ENCODE results near the gene BTAF1.

Gene BTAF1

DNA sequence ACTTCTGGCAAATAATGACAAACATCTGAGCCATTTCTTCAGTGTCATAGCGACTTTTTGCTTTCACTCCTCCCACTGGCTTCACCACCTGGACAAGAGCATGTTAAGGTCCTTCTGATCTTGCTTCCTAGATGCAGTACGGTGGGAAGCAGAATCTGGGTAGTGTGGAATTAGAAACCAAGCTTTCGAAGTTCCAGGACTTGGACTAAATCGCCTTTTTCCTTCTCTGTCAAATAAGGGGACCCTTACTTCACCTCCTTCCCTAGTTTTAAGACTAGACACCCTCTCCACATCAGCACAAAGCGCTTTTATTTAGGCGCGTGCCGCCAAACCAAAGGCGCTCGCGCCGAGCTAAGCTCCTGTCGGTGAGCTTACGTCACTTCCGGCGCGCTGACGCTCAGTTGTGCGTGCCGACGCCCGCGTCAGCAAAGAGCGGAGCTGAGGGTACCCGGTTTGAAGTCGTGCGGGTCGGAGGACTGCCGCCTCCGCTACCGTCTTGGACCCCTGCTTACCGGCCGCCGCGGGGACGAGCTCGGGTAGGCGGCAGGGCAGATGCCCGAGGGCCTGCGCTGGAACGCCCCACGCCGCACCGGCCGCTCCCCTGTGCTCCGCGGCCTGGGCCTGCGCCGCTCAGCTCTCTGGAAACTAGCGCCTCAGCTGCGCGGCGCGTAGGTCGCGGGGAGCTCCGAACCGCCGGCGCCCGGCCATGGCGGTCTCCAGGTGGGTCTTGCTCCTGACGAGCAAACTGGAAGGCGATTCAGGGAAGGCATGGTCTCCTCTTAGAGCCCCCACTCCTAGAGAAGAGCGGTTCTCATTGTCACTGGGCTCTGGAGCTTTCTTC, at the start of gene BTAF1:
Gene BTAF1, plus strand, starts transcription at position 400 of the 841 bp plus-strand sequence. Its CDS starts 307 bp downstream, at position 707.
- peak; percentile 88 for DNase-seq

DNA sequence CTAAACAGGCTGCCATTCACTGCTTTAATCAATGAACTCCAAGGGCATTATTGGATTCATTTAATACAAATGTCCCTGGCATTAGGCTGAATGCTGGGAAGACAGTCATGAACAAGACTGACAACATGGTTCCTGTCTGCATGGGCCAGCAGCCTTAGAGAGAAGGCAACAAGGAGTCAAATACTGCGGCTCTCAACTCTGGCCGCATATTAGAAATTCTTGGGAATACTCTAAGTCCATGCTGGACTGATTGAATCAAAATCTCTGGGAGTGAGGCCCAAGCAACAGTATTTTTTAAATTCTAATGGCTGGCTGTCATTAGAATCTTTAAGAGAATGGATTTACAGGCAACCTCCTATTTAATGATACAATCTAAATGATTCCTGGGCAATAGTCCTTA, 48.4 kb upstream of the BTAF1 start:
- DNase-seq = no peak

DNA sequence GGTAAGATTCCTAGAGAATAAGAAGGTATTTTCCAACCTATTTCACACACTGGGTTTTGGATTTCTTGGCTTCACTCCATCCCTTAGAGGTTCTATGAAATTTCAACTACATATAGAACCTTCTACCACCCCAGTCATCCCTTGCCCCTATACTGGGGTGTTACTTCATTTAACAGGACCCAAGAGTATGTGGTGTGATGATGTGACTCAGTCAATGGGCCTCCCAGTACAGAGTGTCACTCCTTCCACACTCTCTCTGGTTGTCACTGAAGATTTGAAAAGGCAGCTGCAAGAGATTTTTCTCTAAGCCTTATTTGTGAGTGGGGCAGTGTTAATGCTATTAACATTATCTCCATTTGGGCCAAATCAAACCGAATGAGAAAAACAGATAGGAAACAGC, 47.8 kb upstream of the BTAF1 start:
- DNase-seq = no peak

DNA sequence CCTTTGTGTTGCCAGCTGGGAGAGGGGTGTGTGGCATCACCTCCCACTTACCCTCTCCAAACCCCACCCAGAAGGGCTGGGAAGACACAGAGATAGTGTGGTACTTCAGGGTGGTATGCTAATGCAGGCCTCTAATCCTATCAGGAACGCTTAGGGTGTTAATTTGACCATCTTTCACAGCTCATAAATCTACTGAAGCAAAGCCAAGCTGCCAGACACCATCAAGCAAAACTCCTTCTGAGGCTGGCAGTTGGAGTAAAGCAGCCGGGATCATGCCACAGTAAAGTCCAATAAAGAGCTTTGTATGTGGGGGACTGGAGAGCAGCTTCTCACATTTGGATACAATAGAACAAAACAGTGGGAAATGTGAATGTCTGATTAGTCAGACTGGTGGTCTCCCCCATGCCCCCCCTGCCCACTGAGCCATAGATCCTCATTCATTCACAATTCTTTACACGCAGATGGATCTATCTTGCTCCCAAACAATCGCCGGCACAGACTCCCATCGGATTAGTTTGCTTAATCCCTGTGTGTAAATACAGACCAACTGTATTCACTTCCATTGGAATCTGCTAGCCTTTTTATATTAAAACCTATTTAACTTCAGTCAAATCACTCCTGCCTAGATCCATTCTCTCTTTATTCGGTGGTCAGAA, 43.9 kb upstream of the BTAF1 start:
- no peak for DNase-seq

DNA sequence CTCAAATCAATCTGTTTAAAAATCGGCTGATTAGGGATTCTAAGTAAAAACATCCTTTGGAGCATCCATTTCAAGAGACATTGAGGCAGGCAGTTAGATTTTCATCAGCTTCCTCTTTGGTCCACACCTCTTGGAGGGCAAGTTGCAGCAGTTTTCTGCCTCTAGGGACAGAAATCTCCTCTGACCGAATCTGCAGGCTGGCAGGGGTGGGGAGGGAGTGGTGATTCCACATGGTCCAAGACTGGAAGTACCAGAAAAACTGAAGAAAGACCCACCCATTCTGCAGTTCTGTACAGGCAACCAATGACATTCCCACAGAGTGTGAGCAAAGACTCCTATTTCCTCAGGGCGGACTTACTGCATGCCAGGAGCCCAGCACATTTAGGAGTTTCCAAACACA, 43.3 kb upstream of the BTAF1 start:
- DNase-seq = no peak

DNA sequence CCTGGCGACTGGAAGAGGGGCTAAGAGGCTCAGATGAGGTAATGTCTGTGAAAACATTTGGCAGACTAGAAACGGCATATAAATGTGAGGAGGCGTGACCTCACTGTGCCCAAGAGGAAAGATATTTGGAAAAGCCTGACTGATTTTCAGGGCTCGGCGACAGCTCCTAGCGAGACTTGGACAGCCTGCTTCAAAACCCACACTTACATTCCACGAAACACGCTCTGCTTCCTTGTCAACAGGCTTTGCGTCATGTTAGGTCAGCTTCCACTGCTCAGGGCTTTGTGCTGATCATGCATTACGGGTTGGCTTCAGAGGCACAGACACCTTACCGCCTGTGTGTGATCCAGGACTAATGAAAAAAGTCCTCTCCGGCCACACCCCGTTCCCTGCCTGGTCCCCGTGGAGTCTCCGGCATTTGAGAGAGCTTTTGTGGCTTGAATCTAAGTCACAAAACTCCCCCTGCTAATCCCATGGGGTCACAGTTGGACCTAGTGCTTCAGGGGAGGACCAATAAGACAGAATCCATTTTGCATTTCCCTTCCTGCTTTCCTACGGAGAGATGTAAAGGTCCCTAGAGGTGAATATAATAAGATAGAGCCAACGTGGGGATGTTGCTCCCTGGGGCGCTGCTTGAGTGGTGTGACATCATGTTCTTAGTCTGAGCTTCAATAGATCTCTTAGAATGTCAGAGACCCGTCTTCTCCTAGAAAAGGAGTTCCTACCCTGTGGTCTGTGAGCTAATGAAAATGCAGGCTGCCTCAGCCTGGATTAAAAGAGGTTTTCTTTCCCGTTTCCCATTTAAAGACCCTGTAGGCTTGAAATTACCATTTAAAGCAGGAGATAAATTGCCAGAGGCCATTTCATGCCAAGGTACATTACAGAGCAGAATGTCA, 39.8 kb upstream of the BTAF1 start:
- no peak for DNase-seq

DNA sequence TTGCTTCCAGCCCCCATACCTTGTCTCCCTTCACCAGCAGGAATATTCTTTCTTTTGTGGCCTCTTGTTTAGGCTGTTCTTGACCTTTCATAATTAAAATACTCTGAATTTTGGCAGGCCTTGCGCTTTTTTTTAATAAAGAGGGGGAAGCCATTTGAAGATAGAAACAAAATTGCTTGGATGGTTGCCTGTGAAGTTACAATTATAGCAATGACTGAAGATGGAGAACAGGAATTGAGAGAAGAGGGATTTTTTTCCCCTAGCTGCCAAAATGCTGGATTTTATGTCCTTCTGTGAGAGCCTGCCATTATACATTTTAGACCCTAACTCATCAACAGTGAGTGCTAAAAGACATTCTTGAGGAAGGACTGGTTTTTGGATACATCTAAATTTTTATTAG, 39.0 kb upstream of the BTAF1 start:
- DNase-seq = no peak

DNA sequence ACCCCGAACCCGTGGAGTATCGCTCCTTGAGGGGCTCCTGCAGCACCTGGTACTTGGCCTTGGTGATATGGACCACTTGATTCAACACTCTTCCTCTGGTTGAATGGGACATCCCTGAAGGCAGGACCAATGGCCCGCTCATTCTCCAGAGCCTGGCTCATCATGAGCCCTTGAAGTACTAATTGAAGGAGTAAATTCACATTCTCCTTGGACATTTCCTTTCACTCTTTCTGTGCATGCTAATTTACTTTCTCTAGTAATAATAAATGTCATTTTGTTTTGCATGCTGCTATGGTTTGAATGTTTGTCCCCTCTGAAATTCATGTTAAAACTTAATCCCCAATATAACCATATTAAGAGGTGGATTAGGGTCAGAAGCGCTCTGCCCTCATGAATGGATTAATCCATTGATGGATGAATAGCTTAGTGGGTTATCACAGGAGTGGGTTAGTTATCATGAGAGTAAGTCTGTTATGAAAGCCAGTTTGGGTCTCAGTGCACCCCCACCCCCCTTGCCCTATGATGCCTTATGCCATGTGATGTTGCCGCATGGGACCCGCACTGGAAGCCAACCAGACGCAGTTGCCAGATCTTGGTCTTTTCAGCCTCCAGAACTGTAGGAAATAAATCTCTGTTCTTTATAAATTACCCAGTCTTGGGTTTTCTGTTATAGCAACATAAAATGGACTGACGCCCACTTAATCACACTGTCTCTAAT, 38.0 kb upstream of the BTAF1 start:
- DNase-seq = no peak

DNA sequence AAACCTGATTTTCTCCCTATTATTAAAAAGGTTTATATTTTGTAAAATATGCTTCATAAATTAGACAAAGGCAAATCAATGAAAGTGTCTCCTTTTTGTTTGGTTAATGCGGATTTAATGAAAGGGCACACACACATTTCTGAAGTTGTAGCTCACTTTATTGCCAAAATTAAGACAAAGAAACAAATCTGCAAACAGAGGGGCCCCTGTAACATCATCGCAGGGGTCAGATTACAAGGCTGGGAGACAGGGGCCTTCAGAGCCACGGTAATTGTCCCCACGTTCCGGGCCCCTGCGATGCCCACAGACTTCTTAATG, 36.7 kb upstream of the BTAF1 start:
- no peak for DNase-seq

DNA sequence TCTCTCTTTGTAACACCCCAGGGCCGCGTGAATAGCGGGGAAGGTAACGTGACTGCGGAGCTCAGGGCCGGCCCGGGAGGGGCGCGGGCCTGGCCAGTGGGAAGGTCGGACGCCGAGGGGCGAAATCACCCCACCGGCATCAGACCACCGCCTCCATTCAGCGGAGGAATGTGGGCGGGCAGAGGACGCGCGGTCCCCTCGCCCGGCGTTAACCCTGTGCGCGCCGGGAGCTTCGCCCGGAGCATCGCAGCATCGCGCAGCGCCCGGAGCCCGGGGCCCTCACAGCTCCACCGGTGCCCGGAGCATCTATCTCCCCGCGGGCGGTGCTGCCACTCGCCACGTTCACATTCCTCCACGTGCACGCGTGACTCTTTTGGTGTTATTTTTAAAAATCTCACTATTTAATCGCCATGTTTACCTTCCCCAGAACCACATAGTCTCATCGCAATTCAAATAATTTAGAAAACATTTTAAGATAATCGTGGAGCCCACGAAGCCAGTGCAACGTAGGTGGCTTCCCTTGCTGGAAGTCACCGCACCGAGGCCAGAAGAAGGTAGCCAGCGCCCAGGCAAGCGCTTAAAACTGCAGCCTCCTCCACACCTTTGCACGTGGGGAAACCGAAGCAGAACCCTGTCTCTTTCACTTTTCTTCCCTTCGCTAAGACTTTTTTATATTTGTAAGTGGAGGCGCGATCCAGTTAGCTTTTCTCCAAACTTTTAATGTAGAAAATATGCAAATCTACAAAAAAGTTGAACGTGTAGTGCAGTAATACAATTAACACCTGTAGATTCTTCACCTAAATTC, 36.1 kb upstream of the BTAF1 start:
- DNase-seq = no peak

DNA sequence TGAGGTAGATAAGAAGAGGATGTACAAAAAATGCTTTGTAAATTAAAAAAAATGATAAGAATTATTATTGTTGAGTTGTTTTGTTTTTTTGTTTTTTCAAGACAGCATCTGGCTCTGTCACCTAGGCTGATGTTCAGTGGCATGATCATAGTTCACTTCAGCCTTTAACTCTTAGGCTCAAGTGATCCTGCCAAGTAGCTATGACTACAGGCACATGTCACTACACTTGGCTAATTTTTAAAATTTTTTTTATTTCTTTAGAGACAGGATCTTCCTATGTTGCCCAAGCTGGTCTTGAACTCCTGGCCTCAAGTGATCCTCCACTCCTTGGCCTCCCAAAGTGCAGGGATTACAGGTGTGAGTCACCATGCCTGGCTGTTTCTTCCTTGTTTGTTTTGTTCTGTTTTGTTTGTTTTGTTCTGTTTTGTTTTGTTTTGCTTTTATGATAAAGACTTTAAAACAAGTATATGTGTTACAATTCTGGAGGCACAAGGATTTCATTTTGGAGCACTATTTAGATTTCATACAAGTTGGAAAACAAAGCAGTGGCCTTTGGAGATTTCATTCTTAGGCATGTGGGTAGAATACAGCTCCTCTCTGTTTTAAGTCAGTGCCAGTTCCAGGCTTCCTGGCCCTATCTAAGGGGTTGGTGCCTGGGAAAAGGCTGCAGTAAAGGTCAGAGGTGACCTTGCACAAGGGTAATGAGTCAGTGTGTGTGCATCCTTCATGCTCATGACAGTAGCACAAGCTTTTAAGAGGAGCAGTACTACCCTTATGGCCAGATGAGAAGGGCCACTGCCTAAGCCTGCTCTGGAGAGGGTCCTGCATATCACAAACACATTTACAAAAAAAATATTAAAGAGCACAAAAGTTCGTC, 32.2 kb upstream of the BTAF1 start:
- DNase-seq = peak; percentile 13

DNA sequence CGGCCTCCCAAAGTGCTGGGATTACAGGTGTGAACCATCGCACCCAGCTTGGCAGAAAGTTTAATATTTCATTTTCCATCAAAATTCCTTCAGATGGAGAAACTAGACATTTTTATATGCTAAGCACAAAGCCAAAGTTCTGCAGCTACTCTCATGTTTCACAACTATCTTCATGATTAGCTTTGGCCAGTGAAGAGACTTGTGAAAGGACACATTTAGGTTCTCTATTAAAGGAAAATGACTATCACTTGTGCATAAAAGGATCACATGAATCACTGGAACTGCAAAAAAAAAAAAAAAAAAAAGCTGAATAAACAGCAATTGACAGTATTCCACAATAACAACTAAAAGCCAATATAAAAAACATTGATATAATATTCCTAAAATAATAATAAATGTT, 30.5 kb upstream of the BTAF1 start:
- no peak for DNase-seq

DNA sequence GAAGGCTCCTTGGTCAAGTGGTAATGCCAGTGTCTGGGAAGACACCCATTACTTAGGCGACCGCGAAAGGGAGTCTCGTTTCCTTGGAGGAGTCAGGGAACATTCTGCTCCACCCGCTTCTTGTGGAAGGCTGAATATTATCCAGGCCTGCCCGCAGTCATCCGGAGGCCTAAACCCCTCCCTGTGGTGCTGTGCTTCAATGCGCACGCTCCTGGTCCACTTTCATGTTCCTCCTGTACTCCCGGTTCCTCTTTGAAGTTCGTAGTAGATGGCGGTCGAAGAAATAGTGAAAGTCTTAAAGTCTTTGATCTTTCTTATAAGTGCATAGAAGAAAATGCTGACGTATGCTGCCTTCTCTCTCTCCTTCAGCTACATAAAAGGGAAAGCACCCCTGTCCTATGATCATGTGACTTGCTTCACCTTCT, 29.3 kb upstream of the BTAF1 start:
- DNase-seq = peak; percentile 91

DNA sequence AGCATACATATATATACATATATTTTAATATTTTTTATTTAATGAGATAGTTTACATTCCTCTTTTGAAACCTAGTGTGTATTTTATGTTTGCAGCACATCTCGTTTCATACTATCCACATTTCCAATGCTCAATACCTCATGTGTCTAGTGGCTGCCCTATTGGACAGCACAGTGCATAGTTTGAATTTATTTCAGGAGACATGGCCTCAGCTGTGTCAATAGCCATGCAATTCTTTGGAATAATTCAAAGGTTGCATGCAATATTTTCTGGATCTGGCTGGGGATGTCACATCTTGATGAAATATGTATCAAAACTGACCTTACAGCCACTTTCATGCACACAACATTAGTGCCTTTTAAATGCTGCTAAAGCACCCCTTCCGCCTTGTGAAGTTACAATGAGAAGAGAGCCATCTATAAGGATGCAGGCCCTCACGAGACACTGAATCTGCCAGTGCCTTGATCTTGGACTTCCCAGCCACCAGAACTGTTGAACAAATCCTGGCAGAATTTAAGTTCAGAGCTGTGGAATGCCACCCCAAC, 27.3 kb upstream of the BTAF1 start:
- no peak for DNase-seq

DNA sequence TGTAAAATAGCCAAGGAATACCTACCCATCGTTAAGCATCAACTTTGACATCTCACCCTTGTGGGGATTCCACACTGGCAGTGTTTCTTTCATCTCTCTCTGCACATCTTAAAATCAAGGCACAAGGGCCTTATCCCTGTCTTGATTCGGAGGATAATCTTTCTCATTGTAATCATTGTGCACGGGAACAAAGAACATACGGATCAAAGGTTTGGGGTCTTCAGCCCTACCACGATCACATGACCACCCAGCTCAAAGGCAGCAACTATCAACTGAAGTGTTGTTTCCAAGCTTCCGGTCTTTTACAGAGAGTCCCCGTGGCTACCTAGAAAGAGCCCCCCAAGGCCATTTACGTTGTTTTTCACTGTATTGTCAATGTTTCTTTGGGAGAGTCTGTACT, 26.1 kb upstream of the BTAF1 start:
- DNase-seq = no peak

DNA sequence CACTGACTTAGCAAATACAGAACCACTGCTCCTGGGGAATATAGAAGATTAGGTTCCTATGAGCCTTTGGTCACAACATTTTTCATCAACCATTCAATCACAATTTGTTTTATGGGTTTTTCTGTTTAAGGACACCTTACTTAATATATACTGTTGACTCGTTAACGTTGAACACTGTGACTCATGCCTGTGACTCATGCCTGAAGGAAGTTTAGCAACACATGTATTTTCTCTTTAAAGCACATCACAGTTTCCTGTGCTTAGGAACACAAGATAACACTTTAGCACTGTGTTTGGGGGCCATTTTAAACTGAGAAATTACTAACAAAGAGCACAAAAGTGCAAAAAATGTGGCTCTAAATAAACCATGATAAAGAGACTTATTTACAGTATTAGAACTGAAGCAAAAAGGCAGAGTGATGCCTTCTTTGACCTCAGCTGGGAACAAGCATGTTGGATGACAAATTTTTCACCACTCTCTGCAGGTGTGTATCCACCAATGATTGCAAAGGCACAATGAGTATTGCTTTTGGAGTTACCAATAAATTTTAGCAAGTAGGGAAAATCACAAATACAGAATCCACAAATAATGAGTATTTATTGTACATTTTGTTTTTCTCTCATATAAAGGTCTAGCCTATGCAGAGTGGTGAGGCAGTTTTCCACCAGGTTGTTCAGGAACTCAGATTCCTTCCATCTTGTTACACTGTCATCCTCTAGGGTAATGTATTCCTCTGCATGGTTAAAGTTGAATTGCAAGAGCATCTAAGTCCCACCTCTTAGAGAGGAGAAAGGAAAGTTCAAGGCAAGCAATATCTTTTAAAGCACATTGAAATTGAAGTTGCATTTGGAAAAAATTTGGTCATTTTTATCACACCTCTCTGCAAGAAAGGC, 21.5 kb upstream of the BTAF1 start:
- peak; percentile 95 for DNase-seq

DNA sequence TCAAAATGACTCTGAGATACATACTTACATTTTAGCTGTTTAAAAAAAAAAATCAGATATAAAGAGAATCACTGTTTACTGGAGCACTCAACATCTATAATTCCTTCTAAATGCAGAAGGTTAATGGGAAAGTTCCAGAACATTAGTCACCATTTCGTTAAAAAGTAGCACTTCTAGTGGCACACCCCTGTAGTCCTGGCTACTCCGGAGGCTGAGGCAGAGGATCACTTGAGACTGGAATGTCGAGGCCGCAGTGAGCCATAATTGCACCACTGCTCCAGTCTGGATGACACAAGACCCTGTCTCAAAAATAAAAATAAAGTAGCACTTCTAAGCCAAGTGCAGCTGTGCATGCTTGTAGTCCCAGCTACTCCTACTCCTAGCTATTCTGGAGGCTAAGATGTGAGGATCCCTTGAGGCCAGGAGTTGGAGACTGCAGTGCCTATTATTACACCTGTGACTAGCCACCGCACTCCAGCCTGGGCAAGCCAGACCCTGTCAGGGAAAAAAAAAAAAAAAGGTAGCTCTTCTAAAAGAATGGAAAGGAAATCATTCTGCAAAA, 16.5 kb upstream of the BTAF1 start:
- DNase-seq = no peak

DNA sequence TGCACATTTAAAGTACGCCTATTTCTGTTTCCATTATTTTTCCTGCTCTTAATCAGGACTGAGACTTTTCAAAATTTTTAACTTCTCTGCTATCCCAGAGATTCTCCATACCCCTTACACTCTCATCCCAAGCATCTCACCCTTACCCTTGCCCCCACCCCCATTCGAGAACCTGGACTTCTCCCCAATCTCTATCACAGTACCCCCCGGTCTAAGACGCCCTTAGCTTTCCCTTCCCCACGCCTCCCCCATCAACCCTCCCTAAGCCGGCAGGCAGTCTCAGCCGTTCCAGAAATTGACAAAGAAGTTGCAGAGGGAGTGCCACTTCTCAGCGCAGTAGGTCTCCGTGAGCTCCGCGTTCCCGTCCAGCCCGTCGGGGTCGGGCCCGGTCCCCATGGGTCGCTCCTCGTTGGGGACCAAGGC, 15.6 kb upstream of the BTAF1 start:
- DNase-seq = no peak
